H1 (cell line): Measurements from ENCODE around the gene PDLIM3. TPM values are rescaled to one million over a fixed set of nuclear protein-coding genes. Genes with fewer than 3 reads are reported as not detected.

ENCODE experiments used
- CTCF ChIA-PET: fragments of 300-600 bp; sonication (Branson Sonifier 250); formaldehyde crosslinking; loops from one replicate; lab custom pipeline; 2021; ENCODE audit not compliant: partially characterized antibody; lab: Charles Lee
- POLR2A ChIA-PET: fragments of 300-600 bp; sonication (Branson Sonifier 250); formaldehyde crosslinking; loops from one replicate; lab custom pipeline; 2021; ENCODE audit warnings: inconsistent platforms; ENCODE audit not compliant: partially characterized antibody; lab: Charles Lee
- DNase-seq, 2 experiments: peaks; one replicate each; pipeline versions ENCODE4 v3.0.0 to v3.0.0-alpha.2; 2010 to 2022; ENCODE audit warnings: low spot score in 2 of 2, low read depth in 1 of 2, mixed read lengths in 1 of 2
- FAIRE-seq: peaks from 2 replicates; lab custom pipeline; 2011; peaks lifted over from hg19 to GRCh38; lab: Jason Lieb, UNC
- H2AFZ ChIP-seq: 2 replicates; pipeline ENCODE4 v1.8.1; 2012; ENCODE audit warnings: low read length, inconsistent platforms
- H2AK5ac ChIP-seq: 2 replicates; pipeline ENCODE4 v1.6.1; 2013; ENCODE audit warnings: low read depth, low read length
- H2BK120ac ChIP-seq: replicated peaks from 2 replicates; pipeline ENCODE3; 2013; ENCODE audit warnings: low read depth, low read length, inconsistent platforms
- H2BK12ac ChIP-seq: 2 replicates; pipeline ENCODE4 v1.6.1; 2013; ENCODE audit warnings: low read depth, low read length
- H2BK15ac ChIP-seq: 2 replicates; pipeline ENCODE4 v1.6.1; 2013; ENCODE audit warnings: low read length
- H2BK20ac ChIP-seq: 2 replicates; pipeline ENCODE4 v1.6.1; 2013; ENCODE audit warnings: low read length
- H2BK5ac ChIP-seq: 2 replicates; pipeline ENCODE4 v1.6.1; 2013; ENCODE audit warnings: low read depth, low read length
- H3K14ac ChIP-seq: 2 replicates; pipeline ENCODE4 v1.6.1; 2013; ENCODE audit warnings: inconsistent platforms; ENCODE audit not compliant: insufficient read length
- H3K18ac ChIP-seq: 2 replicates; pipeline ENCODE4 v1.6.1; 2013; ENCODE audit warnings: low read length; ENCODE audit errors: extremely low read depth
- H3K23ac ChIP-seq: 2 replicates; pipeline ENCODE4 v1.6.1; 2013; ENCODE audit warnings: inconsistent platforms; ENCODE audit not compliant: insufficient read length
- H3K23me2 ChIP-seq: 2 replicates; pipeline ENCODE4 v1.6.1; 2013; ENCODE audit warnings: low read depth, low read length
- H3K27ac ChIP-seq: 2 replicates; pipeline ENCODE4 v1.6.1; 2011; ENCODE audit warnings: low read depth, low read length, inconsistent platforms
- H3K27me3 ChIP-seq, 4 experiments: replicated peaks in 1 of 4; 1 replicate in 1 of 4; 2 replicates in 3 of 4; pipeline versions ENCODE4 v1.6.1 to v1.8.1; 2011 to 2013; ENCODE audit warnings: low read length in 3 of 4, mild to moderate bottlenecking in 3 of 4, inconsistent platforms in 2 of 4, mixed read lengths in 2 of 4, moderate library complexity in 1 of 4; ENCODE audit not compliant: control insufficient read depth in 3 of 4, insufficient read depth in 3 of 4; ENCODE audit errors: extremely low read depth in 1 of 4
- H3K36me3 ChIP-seq, 4 experiments: 2 replicates each; pipeline versions ENCODE4 v1.6.1 to v1.8.1; 2011 to 2013; ENCODE audit warnings: mild to moderate bottlenecking in 4 of 4, low read length in 3 of 4, moderate library complexity in 2 of 4, control low read depth in 1 of 4, inconsistent platforms in 1 of 4; ENCODE audit not compliant: insufficient read depth in 4 of 4, control insufficient read depth in 2 of 4
- H3K4ac ChIP-seq: replicated peaks from 2 replicates; pipeline ENCODE3; 2013; ENCODE audit warnings: low read length, low read depth, mixed read lengths, inconsistent platforms; ENCODE audit not compliant: insufficient read length
- H3K4me1 ChIP-seq, 4 experiments: replicated peaks in 1 of 4; 1 replicate in 1 of 4; 2 replicates in 3 of 4; pipeline versions ENCODE4 v1.6.1 to v1.8.1; 2011 to 2013; ENCODE audit warnings: low read length in 3 of 4, inconsistent platforms in 2 of 4, mixed read lengths in 1 of 4; ENCODE audit not compliant: insufficient read depth in 4 of 4, control insufficient read depth in 3 of 4
- H3K4me2 ChIP-seq, 2 experiments: 2 replicates each; pipeline versions ENCODE4 v1.6.1 to v1.8.1; 2011 to 2013; ENCODE audit warnings: low read depth in 2 of 2, low read length in 2 of 2, control low read depth in 1 of 2, inconsistent platforms in 1 of 2, mild to moderate bottlenecking in 1 of 2; ENCODE audit not compliant: insufficient read depth in 1 of 2
- H3K4me3 ChIP-seq, 4 experiments: fragments of 200-600, 300-600 bp in 1 of 4; sonication (generic), shearing (Covaris generic), sonication (Bioruptor Twin) in 1 of 4; 2 replicates each; pipeline versions ENCODE4 v1.5.1 to v1.8.1; 2011 to 2016; ENCODE audit warnings: low read length in 4 of 4, low read depth in 3 of 4, control low read depth in 2 of 4, inconsistent platforms in 2 of 4, mild to moderate bottlenecking in 2 of 4, mixed read lengths in 1 of 4, moderate library complexity in 1 of 4; ENCODE audit not compliant: insufficient read depth in 2 of 4; ENCODE audit errors: extremely low read depth in 1 of 4
- H3K56ac ChIP-seq: replicated peaks from 2 replicates; pipeline ENCODE3; 2013; ENCODE audit warnings: low read depth, mild to moderate bottlenecking, mixed read lengths, low read length, inconsistent platforms; ENCODE audit not compliant: insufficient read length
- H3K79me1 ChIP-seq: 2 replicates; pipeline ENCODE4 v1.6.1; 2013; ENCODE audit warnings: low read depth, low read length, control low read depth
- H3K79me2 ChIP-seq, 2 experiments: 2 replicates each; pipeline versions ENCODE4 v1.6.1 to v1.8.1; 2012 to 2013; ENCODE audit warnings: low read length in 2 of 2, mild to moderate bottlenecking in 2 of 2, inconsistent platforms in 1 of 2; ENCODE audit not compliant: insufficient read depth in 2 of 2, control insufficient read depth in 1 of 2
- H3K9ac ChIP-seq, 4 experiments: replicated peaks in 1 of 4; 1 replicate in 1 of 4; 2 replicates in 3 of 4; pipeline versions ENCODE4 v1.6.1 to v1.8.1; 2011 to 2013; ENCODE audit warnings: low read depth in 3 of 4, low read length in 3 of 4, control low read depth in 2 of 4, mild to moderate bottlenecking in 2 of 4, moderate library complexity in 2 of 4, inconsistent platforms in 1 of 4; ENCODE audit errors: extremely low read depth in 1 of 4
- H3K9me3 ChIP-seq, 2 experiments: 2 replicates each; pipeline versions ENCODE4 v1.6.1 to v1.8.1; 2012 to 2013; ENCODE audit warnings: mild to moderate bottlenecking in 2 of 2, moderate library complexity in 2 of 2, control low read depth in 1 of 2, inconsistent platforms in 1 of 2, low read depth in 1 of 2, low read length in 1 of 2, mixed read lengths in 1 of 2; ENCODE audit not compliant: insufficient read depth in 2 of 2
- H4K20me1 ChIP-seq, 2 experiments: replicated peaks in 1 of 2; 2 replicates each; pipeline versions ENCODE3 to v1.8.1; 2011 to 2013; ENCODE audit warnings: inconsistent platforms in 2 of 2, low read length in 2 of 2, mild to moderate bottlenecking in 1 of 2; ENCODE audit not compliant: insufficient read depth in 2 of 2, control insufficient read depth in 1 of 2
- H4K5ac ChIP-seq: 2 replicates; pipeline ENCODE4 v1.6.1; 2013; ENCODE audit warnings: low read length, low read depth, mixed read lengths, inconsistent platforms; ENCODE audit not compliant: insufficient read length
- H4K8ac ChIP-seq: 2 replicates; pipeline ENCODE4 v1.8.0; 2013; ENCODE audit warnings: mild to moderate bottlenecking, moderate library complexity, low read length, inconsistent platforms; ENCODE audit not compliant: insufficient read depth; ENCODE audit errors: extremely low read depth
- H4K91ac ChIP-seq: replicated peaks from 2 replicates; pipeline ENCODE3; 2013; ENCODE audit warnings: low read length, mixed read lengths, inconsistent platforms; ENCODE audit not compliant: insufficient read length
- ATF2 ChIP-seq: IDR thresholded peaks from 2 replicates; pipeline ENCODE4 v1.6.1; 2012; ENCODE audit warnings: low read length, inconsistent platforms
- CBX8 ChIP-seq: fragments of 300-800, 300-1000 bp; sonication (generic); IDR thresholded peaks from 2 replicates; pipeline ENCODE4 v1.7.1; 2016; ENCODE audit warnings: low read depth, low read length, borderline replicate concordance
- NANOG ChIP-seq: IDR thresholded peaks from 2 replicates; pipeline ENCODE4 v1.6.1; 2011; ENCODE audit warnings: low read length, low read depth, mild to moderate bottlenecking, inconsistent platforms; ENCODE audit not compliant: insufficient read depth, poor library complexity, severe bottlenecking
- PHF8 ChIP-seq: fragments of 200-600 bp; sonication (generic); conservative IDR thresholded peaks from 2 replicates; pipeline ENCODE4 v1.7.1; 2012; ENCODE audit warnings: low read depth, mild to moderate bottlenecking, inconsistent platforms, low read length, moderate library complexity
- POU5F1 ChIP-seq: IDR thresholded peaks from 2 replicates; pipeline ENCODE4 v1.6.1; 2011; ENCODE audit warnings: low read depth, mild to moderate bottlenecking, low read length, moderate library complexity
- RAD21 ChIP-seq, 2 experiments: IDR thresholded peaks in 1 of 2; conservative IDR thresholded peaks in 1 of 2; 2 replicates each; pipeline ENCODE4 v1.6.1; 2011; ENCODE audit warnings: low read depth in 2 of 2, low read length in 2 of 2, improper control_type of control experiment in 1 of 2, inconsistent platforms in 1 of 2, mild to moderate bottlenecking in 1 of 2, moderate library complexity in 1 of 2
- RNF2 ChIP-seq: fragments of 200-900, 300-1000 bp; sonication (generic); IDR thresholded peaks from 2 replicates; pipeline ENCODE4 v1.7.1; 2016; ENCODE audit warnings: borderline replicate concordance, low read depth, mild to moderate bottlenecking, antibody characterized with exemption, low read length; ENCODE audit not compliant: poor library complexity, severe bottlenecking; ENCODE audit errors: missing control alignments
- RXRA ChIP-seq: IDR thresholded peaks from 2 replicates; pipeline ENCODE4 v1.6.1; 2011; ENCODE audit warnings: low read depth, mild to moderate bottlenecking, low read length, moderate library complexity; ENCODE audit not compliant: insufficient read depth
- SIX5 ChIP-seq: IDR thresholded peaks from 2 replicates; pipeline ENCODE4 v1.6.1; 2011; ENCODE audit warnings: mild to moderate bottlenecking, low read depth, low read length
- SP4 ChIP-seq: IDR thresholded peaks from 2 replicates; pipeline ENCODE4 v1.6.1; 2012; ENCODE audit warnings: low read length, inconsistent platforms
- TCF12 ChIP-seq: IDR thresholded peaks from 2 replicates; pipeline ENCODE4 v1.6.1; 2011; ENCODE audit warnings: low read depth, mild to moderate bottlenecking, low read length
- YY1 ChIP-seq: IDR thresholded peaks from 2 replicates; pipeline ENCODE4 v1.6.1; 2011; ENCODE audit warnings: low read depth, mild to moderate bottlenecking, low read length
- WGBS, 2 experiments: shearing (Covaris generic) in 1 of 2; methylation state at CpG; one replicate each; pipeline versions ENCODE4 v1.1.6 to v1.1.7; 2013 to 2015; ENCODE audit warnings: low lambda C conversion rate in 2 of 2, mixed read lengths in 2 of 2, inconsistent platforms in 1 of 2, low coverage in 1 of 2, missing lambda C conversion rate in 1 of 2; ENCODE audit not compliant: insufficient replicate concordance in 2 of 2, insufficient coverage in 1 of 2, insufficient read length in 1 of 2; ENCODE audit errors: extremely low coverage in 1 of 2, missing lambda C conversion rate in 1 of 2; 5-methylcytosine and 5-hydroxymethylcytosine counted together
- polyA plus RNA-seq, 7 experiments: library from polyadenylated mRNA; depleted of rRNA in 3 of 7; stranded (reverse) in 5 of 7; unstranded in 2 of 7; fragments of >200 nt in 5 of 7; fragments of 200-250 nt in 2 of 7; gene quantifications; 1 replicate in 5 of 7; 2 replicates in 1 of 7; 4 replicates in 1 of 7; pipeline versions ENCODE4 v1.2.1 to v1.2.3, GENCODE V29; 2011 to 2013; ENCODE audit warnings: missing spikeins in 2 of 7, mixed read lengths in 2 of 7
- total RNA-seq: library from RNA; stranded (reverse); fragmentation: NEBNext Ultra II Directional; extraction: Animal tissue kit (Norgen Biotek cat#: 25700); gene quantifications from 2 replicates; pipeline ENCODE4 v1.2.1, GENCODE V29; 2021

Gene PDLIM3
- total and polyA plus RNA-seq, 2 of the 8 experiments (the other 6 are each of a cell fraction or from before 2014, with no cell fraction given), result 7.6 to 8.1 TPM

GRCh38 chr4:185564349-185564748, 29.0 kb upstream of the PDLIM3 start:
- DNase-seq (no peak), FAIRE-seq (no peak)
- no peak overlapping the region for H2BK15ac ChIP-seq
- no peak overlapping the region for H2BK5ac ChIP-seq
- H4K20me1 ChIP-seq, result no peaks in the 10 kb centered on the region
- H2BK12ac ChIP-seq, result no peak overlapping the region
- TF ChIP-seq TCF12 (no peak), SIX5 (no peak), RXRA (no peak), RNF2 (no peak), POU5F1 (no peak), NANOG (no peak), SP4 (no peak), YY1 (no peak), PHF8 (no peak), CBX8 (no peak), ATF2 (no peak), RAD21 (IDR thresholded peaks at IDR 0.05 in 1 of 2, conservative IDR thresholded peaks at IDR 0.05 in 1 of 2; ENCODE audit: low read depth in 2 of 2, low read length in 2 of 2) (no peak)
- H4K91ac ChIP-seq, result no peak overlapping the region
- no peak overlapping the region for H3K18ac ChIP-seq
- H3K56ac ChIP-seq, result no peak overlapping the region
- no peak overlapping the region for H3K9ac ChIP-seq
- H3K79me2 ChIP-seq, result no peaks in the 10 kb centered on the region
- no peak overlapping the region for H3K4me3 ChIP-seq
- H3K36me3 ChIP-seq, result no peaks in the 10 kb centered on the region
- CTCF ChIA-PET, result no interaction called here
- no peak overlapping the region for H2AK5ac ChIP-seq
- POLR2A ChIA-PET, result no interaction called here
- H4K8ac ChIP-seq, result no peak overlapping the region
- no peak overlapping the region for H3K4me2 ChIP-seq
- H3K27ac ChIP-seq, result no peak overlapping the region
- no peak overlapping the region for H3K4ac ChIP-seq
- H3K14ac ChIP-seq, result no peak overlapping the region
- no peaks in the 10 kb centered on the region for H3K23me2 ChIP-seq
- 0 out of 7 replicates have a peak, but pooled peaks cover 0 to 3% (median 0%) of the 10 kb centered on the region in 4 experiments for H3K27me3 ChIP-seq
- H2BK20ac ChIP-seq, result no peak overlapping the region
- no peak overlapping the region for H3K23ac ChIP-seq
- no peak overlapping the region for H2AFZ ChIP-seq
- H4K5ac ChIP-seq, result no peak overlapping the region
- peaks cover 0 to 3% (median under 1%) of the 10 kb centered on the region in 4 experiments; a peak in 1 of 7 replicates for H3K4me1 ChIP-seq
- no peaks in the 10 kb centered on the region for H3K79me1 ChIP-seq
- WGBS, 2 experiments, result 94% methylated on average over 3 of the region's 3 CpGs; no CpG with 5 or more reads in 1 of the 2 experiments
- H2BK120ac ChIP-seq, result no peak overlapping the region
- H3K9me3 ChIP-seq, result peaks cover 9% of the 10 kb centered on the region in 2 experiments; a peak in 3 of 4 replicates
